ENCODE measurements around the gene DBN1.

- TF ChIP-seq, protein P1, sequence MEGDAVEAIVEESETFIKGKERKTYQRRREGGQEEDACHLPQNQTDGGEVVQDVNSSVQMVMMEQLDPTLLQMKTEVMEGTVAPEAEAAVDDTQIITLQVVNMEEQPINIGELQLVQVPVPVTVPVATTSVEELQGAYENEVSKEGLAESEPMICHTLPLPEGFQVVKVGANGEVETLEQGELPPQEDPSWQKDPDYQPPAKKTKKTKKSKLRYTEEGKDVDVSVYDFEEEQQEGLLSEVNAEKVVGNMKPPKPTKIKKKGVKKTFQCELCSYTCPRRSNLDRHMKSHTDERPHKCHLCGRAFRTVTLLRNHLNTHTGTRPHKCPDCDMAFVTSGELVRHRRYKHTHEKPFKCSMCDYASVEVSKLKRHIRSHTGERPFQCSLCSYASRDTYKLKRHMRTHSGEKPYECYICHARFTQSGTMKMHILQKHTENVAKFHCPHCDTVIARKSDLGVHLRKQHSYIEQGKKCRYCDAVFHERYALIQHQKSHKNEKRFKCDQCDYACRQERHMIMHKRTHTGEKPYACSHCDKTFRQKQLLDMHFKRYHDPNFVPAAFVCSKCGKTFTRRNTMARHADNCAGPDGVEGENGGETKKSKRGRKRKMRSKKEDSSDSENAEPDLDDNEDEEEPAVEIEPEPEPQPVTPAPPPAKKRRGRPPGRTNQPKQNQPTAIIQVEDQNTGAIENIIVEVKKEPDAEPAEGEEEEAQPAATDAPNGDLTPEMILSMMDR (conservative IDR thresholded peaks at IDR 0.05; ENCODE audit: low read depth, low read length) = no peak
- no peak for TF ChIP-seq EZH2 (IDR thresholded peaks at IDR 0.05; ENCODE audit: low read length, unreplicated experiment)
Measured at GRCh38 chr5:177409043-177409801, 64.2 kb downstream of the DBN1 start, which contains the start of gene F12.

Data from PC-3 (cell line).